RWPE2 (cell line): ENCODE results near the gene NFILZ.
"Not testable (repeated sequence)": the region's sequence is repeated elsewhere in the genome, so short reads cannot be mapped to it uniquely, and the experiment has no call there.

ENCODE experiments used
- ATAC-seq: fragments of 200-7000 bp; cut with Tn5 transposase; 3 replicates; pipeline ENCODE4 v1.9.1; 2021; ENCODE audit warnings: low read depth
- DNase-seq: peaks from one replicate; pipeline ENCODE4 v3.0.0-alpha.2; 2020; ENCODE audit warnings: low spot score
- H3K27ac ChIP-seq: fragments of 450-650 bp; 2 replicates; pipeline ENCODE4 v1.5.1; 2017; ENCODE audit warnings: mild to moderate bottlenecking; ENCODE audit not compliant: poor library complexity, severe bottlenecking
- H3K27me3 ChIP-seq: fragments of 250-450 bp; sonication (Bioruptor Pico); 2 replicates; pipeline ENCODE4 v1.5.1; 2021; ENCODE audit warnings: mild to moderate bottlenecking, moderate library complexity; ENCODE audit not compliant: insufficient read depth, poor library complexity, severe bottlenecking
- H3K36me3 ChIP-seq: fragments of 250-450 bp; sonication (Bioruptor Pico); 2 replicates; pipeline ENCODE4 v1.5.1; 2020; ENCODE audit warnings: low read depth, mild to moderate bottlenecking, moderate library complexity
- H3K4me1 ChIP-seq: fragments of 250-450 bp; sonication (Bioruptor Pico); 2 replicates; pipeline ENCODE4 v1.5.1; 2021; ENCODE audit warnings: mild to moderate bottlenecking, moderate library complexity; ENCODE audit not compliant: insufficient read depth, poor library complexity, severe bottlenecking
- H3K4me3 ChIP-seq: fragments of 250-450 bp; sonication (Bioruptor Pico); 2 replicates; pipeline ENCODE4 v1.5.1; 2021; ENCODE audit warnings: mild to moderate bottlenecking, moderate library complexity; ENCODE audit not compliant: severe bottlenecking
- H3K9me3 ChIP-seq: fragments of 250-450 bp; sonication (Bioruptor Pico); 2 replicates; pipeline ENCODE4 v1.5.1; 2021; ENCODE audit warnings: mild to moderate bottlenecking, moderate library complexity; ENCODE audit not compliant: severe bottlenecking
- TF ChIP-seq, protein P1 (sequence below): fragments of 450-650 bp; IDR thresholded peaks from one replicate; pipeline ENCODE4 v1.5.1; 2017; ENCODE audit warnings: mild to moderate bottlenecking, moderate library complexity; ENCODE audit not compliant: poor library complexity, severe bottlenecking

NFILZ gene

DNA sequence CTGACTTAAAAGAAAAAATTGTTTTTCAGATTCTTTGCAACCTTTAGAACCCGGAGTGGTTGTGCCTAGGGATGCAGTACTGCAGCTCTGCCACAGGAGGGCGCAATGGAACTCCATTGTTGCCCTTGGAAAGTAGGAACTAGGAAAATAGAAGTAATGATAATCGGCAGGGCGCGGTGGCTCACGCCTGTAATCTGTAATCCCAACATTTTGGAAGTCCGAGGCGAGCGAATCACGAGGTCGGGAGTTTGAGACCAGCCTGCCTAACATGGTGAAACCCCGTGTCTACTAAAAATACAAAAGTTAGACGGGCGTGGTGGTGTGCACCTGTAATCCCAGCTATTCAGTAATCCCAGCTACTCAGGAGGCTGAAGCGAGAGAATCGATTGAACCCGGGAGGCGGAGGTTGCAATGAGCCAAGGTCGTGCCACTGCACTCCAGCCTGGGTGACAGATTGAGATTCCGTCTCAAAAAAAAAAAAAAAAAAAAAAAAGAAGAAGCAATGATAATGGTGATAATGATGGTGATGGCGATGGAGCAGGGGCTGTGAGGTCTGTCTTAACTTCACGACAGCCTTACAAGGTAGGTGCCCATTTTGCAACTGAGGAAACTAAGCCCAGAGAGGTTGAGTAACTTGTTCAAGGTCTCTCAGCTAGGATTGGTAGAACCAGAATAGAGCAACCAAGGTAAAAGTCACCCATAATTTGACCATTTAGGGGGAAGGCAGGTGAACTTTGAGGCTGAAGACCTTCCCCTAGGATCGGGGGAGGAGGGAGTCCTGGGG is 14.4 kb upstream of the NFILZ start:
- H3K9me3 ChIP-seq, result no peaks in the 10 kb centered on the region
- ATAC-seq, result no peak
- no peaks in the 10 kb centered on the region for H3K27me3 ChIP-seq
- H3K36me3 ChIP-seq, result no peaks in the 10 kb centered on the region
- DNase-seq, result no peak
- H3K4me1 ChIP-seq, result no peaks in the 10 kb centered on the region
- no peak overlapping the region for H3K4me3 ChIP-seq
- no peak overlapping the region for H3K27ac ChIP-seq
- TF ChIP-seq, protein P1, sequence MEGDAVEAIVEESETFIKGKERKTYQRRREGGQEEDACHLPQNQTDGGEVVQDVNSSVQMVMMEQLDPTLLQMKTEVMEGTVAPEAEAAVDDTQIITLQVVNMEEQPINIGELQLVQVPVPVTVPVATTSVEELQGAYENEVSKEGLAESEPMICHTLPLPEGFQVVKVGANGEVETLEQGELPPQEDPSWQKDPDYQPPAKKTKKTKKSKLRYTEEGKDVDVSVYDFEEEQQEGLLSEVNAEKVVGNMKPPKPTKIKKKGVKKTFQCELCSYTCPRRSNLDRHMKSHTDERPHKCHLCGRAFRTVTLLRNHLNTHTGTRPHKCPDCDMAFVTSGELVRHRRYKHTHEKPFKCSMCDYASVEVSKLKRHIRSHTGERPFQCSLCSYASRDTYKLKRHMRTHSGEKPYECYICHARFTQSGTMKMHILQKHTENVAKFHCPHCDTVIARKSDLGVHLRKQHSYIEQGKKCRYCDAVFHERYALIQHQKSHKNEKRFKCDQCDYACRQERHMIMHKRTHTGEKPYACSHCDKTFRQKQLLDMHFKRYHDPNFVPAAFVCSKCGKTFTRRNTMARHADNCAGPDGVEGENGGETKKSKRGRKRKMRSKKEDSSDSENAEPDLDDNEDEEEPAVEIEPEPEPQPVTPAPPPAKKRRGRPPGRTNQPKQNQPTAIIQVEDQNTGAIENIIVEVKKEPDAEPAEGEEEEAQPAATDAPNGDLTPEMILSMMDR, result peak; percentile 73

DNA sequence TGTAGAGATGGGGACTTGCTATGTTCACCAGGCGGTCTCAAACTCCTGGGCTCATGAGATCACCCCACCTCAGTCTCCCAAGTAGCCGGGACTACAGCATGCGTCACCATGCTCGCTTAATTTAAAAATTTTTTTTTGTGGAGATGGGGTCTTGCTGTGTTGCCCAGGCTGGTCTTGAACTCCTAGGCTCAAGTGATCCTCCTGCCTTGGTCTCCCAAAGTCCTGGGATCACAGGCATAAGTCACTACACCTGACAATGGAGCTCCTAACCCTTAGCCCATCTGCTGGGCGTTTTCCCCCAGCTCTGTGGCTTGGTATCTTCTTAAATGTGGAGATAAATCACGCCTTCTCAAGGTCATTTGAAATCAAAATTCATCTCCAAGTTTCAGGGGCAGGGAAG is 13.6 kb upstream of the NFILZ start:
- Histone ChIP-seq H3K27me3 (no peaks in the 10 kb centered on the region), H3K9me3 (no peaks in the 10 kb centered on the region), H3K4me1 (no peaks in the 10 kb centered on the region), H3K4me3 (no peak overlapping the region), H3K36me3 (no peaks in the 10 kb centered on the region), H3K27ac (no peak overlapping the region)
- no peak for DNase-seq
- TF ChIP-seq, protein P1, result no peak
- ATAC-seq, result no peak

DNA sequence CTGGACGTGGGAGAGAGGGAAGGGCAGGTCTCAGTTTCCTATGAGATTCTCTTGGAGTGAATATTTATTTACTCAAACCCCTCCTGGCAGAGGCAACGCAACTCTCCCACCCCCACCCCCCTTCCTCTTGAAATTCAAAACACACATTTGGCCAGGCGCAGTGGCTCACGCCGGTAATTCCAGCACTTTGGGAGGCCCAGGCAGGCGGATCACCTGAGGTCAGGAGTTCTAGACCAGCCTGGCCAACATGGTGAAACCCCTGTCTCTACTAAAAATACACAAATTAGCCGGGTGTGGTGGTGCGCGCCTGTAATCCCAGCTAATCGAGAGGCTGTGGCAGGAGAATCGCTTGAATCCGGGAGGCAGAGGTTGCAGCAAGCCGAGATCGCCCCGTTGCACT is 13.1 kb upstream of the NFILZ start:
- not testable (repeated sequence) for H3K27ac ChIP-seq, H3K9me3 ChIP-seq, H3K4me1 ChIP-seq, H3K4me3 ChIP-seq, H3K36me3 ChIP-seq, H3K27me3 ChIP-seq, ATAC-seq, DNase-seq

DNA sequence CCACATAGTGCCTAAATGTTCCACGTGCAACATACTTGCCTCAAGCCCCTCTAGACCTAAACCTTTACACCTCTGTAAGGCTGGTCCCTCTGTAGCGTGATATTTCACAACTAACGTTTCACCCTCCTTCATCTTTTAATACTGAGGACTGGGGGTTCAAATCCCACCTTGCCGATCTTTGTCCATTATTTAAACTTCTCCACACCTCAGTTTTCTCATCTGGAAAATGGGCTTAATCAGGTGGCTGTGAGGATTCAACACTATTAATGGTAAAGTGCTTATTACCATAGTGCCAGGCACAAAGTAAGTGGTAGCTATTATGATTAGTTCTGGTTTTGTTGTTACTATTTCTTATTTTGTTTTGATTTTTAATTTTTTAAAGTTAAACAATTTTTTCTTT is 12.4 kb upstream of the NFILZ start:
- DNase-seq, result no peak
- no peaks in the 10 kb centered on the region for H3K36me3 ChIP-seq
- no peak overlapping the region for H3K27ac ChIP-seq
- no peak for ATAC-seq
- TF ChIP-seq, protein P1, result no peak
- H3K4me1 ChIP-seq, result no peaks in the 10 kb centered on the region
- H3K27me3 ChIP-seq, result no peaks in the 10 kb centered on the region
- H3K9me3 ChIP-seq, result no peaks in the 10 kb centered on the region
- no peak overlapping the region for H3K4me3 ChIP-seq

DNA sequence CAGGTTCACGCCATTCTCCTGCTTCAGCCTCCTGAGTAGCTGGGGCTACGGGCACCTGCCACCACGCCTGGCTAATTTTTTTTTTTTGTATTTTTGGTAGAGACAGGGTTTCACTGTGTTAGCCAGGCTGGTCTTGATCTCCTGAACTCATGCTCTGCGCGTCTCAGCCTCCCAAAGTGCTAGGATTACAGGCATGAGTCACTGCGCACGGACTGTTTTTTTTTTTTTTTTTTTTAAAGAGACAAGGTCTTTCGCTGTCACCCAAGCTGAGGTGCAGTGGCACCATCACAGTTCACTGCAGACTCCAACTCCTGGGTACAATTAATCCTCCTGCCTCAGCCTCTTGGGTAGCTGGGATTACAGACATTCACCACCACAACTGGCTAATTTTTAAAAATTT is 11.7 kb upstream of the NFILZ start:
- no peak overlapping the region for H3K27ac ChIP-seq
- H3K27me3 ChIP-seq, result no peaks in the 10 kb centered on the region
- ATAC-seq, result no peak
- DNase-seq, result no peak
- H3K4me3 ChIP-seq, result no peak overlapping the region
- H3K9me3 ChIP-seq, result no peaks in the 10 kb centered on the region
- H3K36me3 ChIP-seq, result no peaks in the 10 kb centered on the region
- no peaks in the 10 kb centered on the region for H3K4me1 ChIP-seq
- TF ChIP-seq, protein P1, result no peak

DNA sequence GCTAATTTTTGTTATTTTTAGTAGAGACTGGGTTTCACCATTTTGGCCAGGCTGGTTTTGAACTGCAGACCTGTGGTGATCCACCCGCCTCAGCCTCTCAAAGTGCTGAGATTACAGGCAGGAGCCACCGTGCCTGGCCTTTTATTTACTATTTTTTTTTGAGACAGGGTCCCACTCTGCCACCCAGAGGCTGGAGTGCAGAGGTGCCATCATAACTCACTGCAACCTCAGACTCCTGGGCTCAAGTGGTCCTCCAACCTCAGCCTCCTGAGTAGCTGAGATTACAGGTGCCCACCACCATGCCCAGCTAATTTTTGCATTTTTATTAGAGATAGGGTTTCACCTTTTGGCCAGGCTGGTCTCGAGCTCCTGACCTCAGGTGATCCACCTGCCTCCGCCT is 7.5 kb upstream of the NFILZ start:
- H3K27ac ChIP-seq, H3K4me3 ChIP-seq, ATAC-seq, DNase-seq, H3K36me3 ChIP-seq, H3K4me1 ChIP-seq, H3K27me3 ChIP-seq, H3K9me3 ChIP-seq: not testable (repeated sequence)
